ENCODE data around the gene RASAL2.

DNA sequence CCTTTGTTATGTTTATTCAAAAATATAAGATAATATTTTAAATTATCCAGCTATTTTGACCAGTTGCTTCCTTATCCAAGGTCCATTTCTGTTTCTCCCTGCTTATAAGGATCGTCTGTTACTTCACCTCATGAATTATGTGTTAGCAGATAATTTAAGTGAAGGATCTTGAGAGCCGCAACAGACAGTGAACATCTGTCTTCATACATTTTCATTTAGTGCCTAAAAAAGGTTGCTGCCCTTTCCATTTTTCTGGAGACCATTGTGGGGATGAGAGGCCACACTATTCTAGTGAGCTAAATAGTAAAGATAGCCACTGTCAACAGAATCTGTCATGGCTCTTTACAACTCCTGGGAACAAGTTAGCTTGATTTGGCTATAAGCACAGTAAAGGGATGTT is 248.8 kb downstream of the RASAL2 start:
- TF ChIP-seq POLR2A (IDR thresholded peaks at IDR 0.05; ENCODE audit: low read length), result no peak
- no peak for TF ChIP-seq GATA1 (IDR thresholded peaks at IDR 0.05; ENCODE audit: low read depth, low read length)

All from erythroblast (primary cell).